ENCODE measurements around the gene SLCO2A1. TPM values are rescaled to one million over a fixed set of nuclear protein-coding genes. Genes with fewer than 3 reads are reported as not detected.

The SLCO2A1 gene
- total RNA-seq, 4 donors from 2014 or later, result 6.1 to 54.2 (median 33.1) TPM

- TF ChIP-seq CTCF (IDR thresholded peaks at IDR 0.05), result no peak
- no peak for DNase-seq (ENCODE audit: low spot score)
- ATAC-seq (ENCODE audit: low FRiP score), result no peak
Observed at GRCh38 chr3:133893683-133894352, 135.9 kb downstream of the SLCO2A1 start.

- TF ChIP-seq CTCF (IDR thresholded peaks at IDR 0.05), result no peak
- DNase-seq (ENCODE audit: low spot score), result no peak
- no peak for ATAC-seq (ENCODE audit: low FRiP score)
Observed at GRCh38 chr3:133892541-133893231, 137.0 kb downstream of the SLCO2A1 start.

- ATAC-seq (ENCODE audit: low FRiP score) (no peak), DNase-seq (ENCODE audit: low spot score) (no peak)
- TF ChIP-seq CTCF (IDR thresholded peaks at IDR 0.05), result no peak
Observed at GRCh38 chr3:133891662-133892378, 137.9 kb downstream of the SLCO2A1 start.

- no peak for TF ChIP-seq CTCF (IDR thresholded peaks at IDR 0.05)
- DNase-seq (ENCODE audit: low spot score) (no peak), ATAC-seq (ENCODE audit: low FRiP score) (no peak)
Observed at GRCh38 chr3:133890972-133891644, 138.6 kb downstream of the SLCO2A1 start.

GRCh38 chr3:133890037-133890436 is 139.7 kb downstream of the SLCO2A1 start:
- DNase-seq (ENCODE audit: low spot score) (no peak), ATAC-seq (ENCODE audit: low FRiP score) (no peak)
- TF ChIP-seq CTCF (IDR thresholded peaks at IDR 0.05), result no peak

- TF ChIP-seq CTCF (IDR thresholded peaks at IDR 0.05), result no peak
- ATAC-seq (ENCODE audit: low FRiP score) (no peak), DNase-seq (ENCODE audit: low spot score) (no peak)
Observed at GRCh38 chr3:133888726-133889340, 140.9 kb downstream of the SLCO2A1 start.

All from omental fat pad (tissue), 4 donors.